ELR (cell line): ENCODE data around the gene ELL2.
"Not testable (repeated sequence)": the region's sequence is repeated elsewhere in the genome, so short reads cannot be mapped to it uniquely, and the experiment has no call there.

Experiments used
- DNase-seq: peaks from one replicate; pipeline ENCODE4 v3.0.0-alpha.2; 2015; ENCODE audit warnings: low read depth

The ELL2 gene

GRCh38 chr5:95907740-95908706, 53.6 kb downstream of the ELL2 start:
- DNase-seq, result no peak

- no peak for DNase-seq
Measured at GRCh38 chr5:95907067-95907705, 54.5 kb downstream of the ELL2 start.

- not testable (repeated sequence) for DNase-seq
Measured at GRCh38 chr5:95906398-95906797, 55.3 kb downstream of the ELL2 start.

GRCh38 chr5:95904827-95905226, 56.8 kb downstream of the ELL2 start:
- DNase-seq, result no peak

GRCh38 chr5:95903838-95904237, 57.8 kb downstream of the ELL2 start:
- DNase-seq, result no peak

GRCh38 chr5:95901676-95902627, 59.7 kb downstream of the ELL2 start:
- DNase-seq, result peak; percentile 97

GRCh38 chr5:95900383-95900958, 61.2 kb downstream of the ELL2 start:
- DNase-seq, result no peak

- DNase-seq, result no peak
Measured at GRCh38 chr5:95899829-95900228, 61.8 kb downstream of the ELL2 start.

- no peak for DNase-seq
Measured at GRCh38 chr5:95899006-95899405, 62.6 kb downstream of the ELL2 start.

GRCh38 chr5:95895771-95896170, 65.9 kb downstream of the ELL2 start:
- DNase-seq, result no peak

- DNase-seq, result no peak
Measured at GRCh38 chr5:95895251-95895650, 66.4 kb downstream of the ELL2 start.

GRCh38 chr5:95892784-95893354, 68.8 kb downstream of the ELL2 start:
- peak; percentile 68 for DNase-seq

GRCh38 chr5:95891499-95891898, 70.2 kb downstream of the ELL2 start:
- no peak for DNase-seq

- no peak for DNase-seq
Measured at GRCh38 chr5:95889076-95889475, 72.6 kb downstream of the ELL2 start.

GRCh38 chr5:95887977-95888376, 73.7 kb downstream of the ELL2 start:
- no peak for DNase-seq

GRCh38 chr5:95886340-95887044, 75.2 kb downstream of the ELL2 start:
- DNase-seq, result no peak

- DNase-seq, result no peak
Measured at GRCh38 chr5:95884511-95884910, 77.1 kb downstream of the ELL2 start.

- peak; percentile 64 for DNase-seq
Measured at GRCh38 chr5:95884017-95884325, 77.7 kb downstream of the ELL2 start.

GRCh38 chr5:95883185-95884016, 78.2 kb downstream of the ELL2 start:
- no peak for DNase-seq

- no peak for DNase-seq
Measured at GRCh38 chr5:95881833-95882232, 79.8 kb downstream of the ELL2 start.
